Measurements from ENCODE around the gene CD300C.

CD300C gene

DNA sequence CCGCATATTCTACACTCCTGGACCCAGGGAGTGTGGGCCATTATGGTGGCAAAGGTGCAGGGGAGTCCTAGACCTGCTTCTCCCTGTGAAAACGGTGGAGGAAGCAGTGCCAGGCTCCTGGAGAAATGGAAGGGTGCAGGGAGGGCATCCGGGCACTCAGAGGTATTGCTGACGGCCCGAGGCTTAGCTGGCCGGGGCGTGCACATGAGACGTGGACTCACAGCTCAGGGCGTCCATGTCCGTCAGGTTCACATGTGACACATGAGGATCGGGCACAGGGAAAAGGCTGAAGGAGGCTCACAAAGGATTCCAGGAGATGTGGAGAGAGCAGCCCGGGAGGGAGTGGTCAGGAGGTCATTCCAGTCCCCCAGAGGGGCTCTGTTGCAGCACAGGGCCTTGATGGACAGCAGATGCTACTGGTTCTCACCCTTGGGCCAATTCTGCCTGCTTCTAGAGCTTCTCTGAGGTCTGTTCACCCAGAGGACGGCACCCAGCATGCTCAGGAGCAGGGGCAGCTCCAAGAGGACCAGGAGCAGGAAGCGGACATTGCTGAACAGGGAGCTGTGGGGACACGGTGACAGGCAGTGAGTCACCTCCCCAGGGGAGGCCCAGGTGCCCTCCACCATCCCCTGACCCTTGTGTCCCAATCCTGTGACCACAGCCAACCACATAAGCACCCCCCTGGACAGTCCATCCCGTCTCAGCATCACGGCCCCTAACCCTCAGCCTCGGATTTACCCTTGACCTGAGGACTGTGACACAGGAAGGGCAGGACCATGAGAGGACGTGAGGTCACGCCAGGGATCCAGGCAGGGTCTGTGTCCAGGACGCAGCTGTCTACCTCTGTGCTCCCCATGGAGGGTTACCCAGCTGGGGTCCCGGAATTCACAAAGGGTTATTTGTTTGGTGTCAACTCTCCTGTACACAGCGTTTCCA, 4.5 kb downstream of the CD300C start:
- CTCF ChIA-PET: interaction anchor here (1.2 to 1.5 kb wide), 2 partner anchors 9 to 25 kb away, joined by 3 to 4 read pairs; no protein-coding TSS in a partner anchor
- H3K4me3 ChIP-seq (ENCODE audit: low read depth, low read length): no peak overlapping the region
- H3K36me3 ChIP-seq (ENCODE audit: control insufficient read depth in 2 of 2, insufficient read depth in 1 of 2, low read length in 2 of 2): no peaks in the 10 kb centered on the region
- H3K27ac ChIP-seq (ENCODE audit: extremely low read depth, low read depth, low read length): no peak overlapping the region
- TF ChIP-seq HOXD13 (CRISPR knock-in tag; IDR thresholded peaks at IDR 0.05; ENCODE audit: borderline replicate concordance) (no peak), ZNF184 (tag by site-specific recombination; IDR thresholded peaks at IDR 0.05) (no peak)
- H3K9me3 ChIP-seq (ENCODE audit: control insufficient read depth, insufficient read depth, low read depth, low read length): no peaks in the 10 kb centered on the region
- POLR2A ChIA-PET: no interaction called here
- no peaks in the 10 kb centered on the region for H3K4me1 ChIP-seq (ENCODE audit: control insufficient read depth, insufficient read depth, low read length)

DNA sequence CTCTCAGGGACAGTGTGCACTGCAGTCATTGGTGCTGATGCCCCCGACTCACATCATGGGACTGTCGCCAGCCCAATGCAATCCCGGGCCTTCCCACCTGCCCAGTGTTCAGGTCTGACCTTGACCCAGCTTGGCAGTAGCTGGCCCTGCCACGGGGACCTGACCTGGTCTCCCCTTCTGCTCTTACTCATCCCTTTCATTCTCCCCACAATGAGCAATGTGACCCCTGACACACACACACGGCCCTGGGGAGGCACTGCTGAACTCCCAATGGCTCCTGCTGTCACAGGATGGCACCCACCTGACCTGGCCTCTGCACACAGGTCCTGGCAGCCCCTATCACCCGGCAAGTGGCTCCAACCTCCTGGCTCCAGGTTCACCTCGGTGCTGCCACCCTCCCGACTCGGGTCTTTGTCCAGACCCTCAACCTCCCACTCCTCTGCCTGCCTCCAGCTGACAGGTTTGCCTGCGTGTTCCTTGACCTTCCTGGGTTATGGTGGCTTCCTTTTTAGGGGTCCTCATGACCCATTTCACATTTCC, 6.6 kb downstream of the CD300C start:
- no peak overlapping the region for H3K27ac ChIP-seq (ENCODE audit: extremely low read depth, low read depth, low read length)
- CTCF ChIA-PET: interaction anchor here (1.2 kb wide), 1 partner anchor 12 kb away, joined by 3 read pairs; no protein-coding TSS in a partner anchor
- no peaks in the 10 kb centered on the region for H3K4me1 ChIP-seq (ENCODE audit: control insufficient read depth, insufficient read depth, low read length)
- TF ChIP-seq ZNF792 (tag by site-specific recombination; IDR thresholded peaks at IDR 0.05) (no peak), ZNF529 (tag by site-specific recombination; IDR thresholded peaks at IDR 0.05; ENCODE audit: insufficient replicate concordance) (no peak), ZFP37 (tag by site-specific recombination; IDR thresholded peaks at IDR 0.05) (no peak), ZNF114 (tag by site-specific recombination; IDR thresholded peaks at IDR 0.05) (no peak), ZNF530 (tag by site-specific recombination; IDR thresholded peaks at IDR 0.05; ENCODE audit: low read depth) (no peak), ZNF670 (tag by site-specific recombination; IDR thresholded peaks at IDR 0.05; ENCODE audit: low read depth) (no peak), ZNF24 (tag by site-specific recombination; IDR thresholded peaks at IDR 0.05) (no peak), ZNF837 (tag by site-specific recombination; IDR thresholded peaks at IDR 0.05) (no peak), ZNF660 (tag by site-specific recombination; IDR thresholded peaks at IDR 0.05) (no peak), SP2 (tag by site-specific recombination; IDR thresholded peaks at IDR 0.05) (no peak)
- TF ChIP-seq, protein P1, sequence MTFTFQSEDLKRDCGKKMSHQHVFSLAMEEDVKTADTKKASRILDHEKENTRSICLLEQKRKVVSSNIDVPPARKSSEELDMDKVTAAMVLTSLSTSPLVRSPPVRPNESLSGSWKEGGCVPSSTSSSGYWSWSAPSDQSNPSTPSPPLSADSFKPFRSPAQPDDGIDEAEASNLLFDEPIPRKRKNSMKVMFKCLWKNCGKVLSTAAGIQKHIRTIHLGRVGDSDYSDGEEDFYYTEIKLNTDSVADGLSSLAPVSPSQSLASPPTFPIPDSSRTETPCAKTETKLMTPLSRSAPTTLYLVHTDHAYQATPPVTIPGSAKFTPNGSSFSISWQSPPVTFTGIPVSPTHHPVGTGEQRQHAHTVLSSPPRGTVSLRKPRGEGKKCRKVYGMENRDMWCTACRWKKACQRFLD (tag by site-specific recombination; IDR thresholded peaks at IDR 0.05): no peak
- TF ChIP-seq, protein P2, sequence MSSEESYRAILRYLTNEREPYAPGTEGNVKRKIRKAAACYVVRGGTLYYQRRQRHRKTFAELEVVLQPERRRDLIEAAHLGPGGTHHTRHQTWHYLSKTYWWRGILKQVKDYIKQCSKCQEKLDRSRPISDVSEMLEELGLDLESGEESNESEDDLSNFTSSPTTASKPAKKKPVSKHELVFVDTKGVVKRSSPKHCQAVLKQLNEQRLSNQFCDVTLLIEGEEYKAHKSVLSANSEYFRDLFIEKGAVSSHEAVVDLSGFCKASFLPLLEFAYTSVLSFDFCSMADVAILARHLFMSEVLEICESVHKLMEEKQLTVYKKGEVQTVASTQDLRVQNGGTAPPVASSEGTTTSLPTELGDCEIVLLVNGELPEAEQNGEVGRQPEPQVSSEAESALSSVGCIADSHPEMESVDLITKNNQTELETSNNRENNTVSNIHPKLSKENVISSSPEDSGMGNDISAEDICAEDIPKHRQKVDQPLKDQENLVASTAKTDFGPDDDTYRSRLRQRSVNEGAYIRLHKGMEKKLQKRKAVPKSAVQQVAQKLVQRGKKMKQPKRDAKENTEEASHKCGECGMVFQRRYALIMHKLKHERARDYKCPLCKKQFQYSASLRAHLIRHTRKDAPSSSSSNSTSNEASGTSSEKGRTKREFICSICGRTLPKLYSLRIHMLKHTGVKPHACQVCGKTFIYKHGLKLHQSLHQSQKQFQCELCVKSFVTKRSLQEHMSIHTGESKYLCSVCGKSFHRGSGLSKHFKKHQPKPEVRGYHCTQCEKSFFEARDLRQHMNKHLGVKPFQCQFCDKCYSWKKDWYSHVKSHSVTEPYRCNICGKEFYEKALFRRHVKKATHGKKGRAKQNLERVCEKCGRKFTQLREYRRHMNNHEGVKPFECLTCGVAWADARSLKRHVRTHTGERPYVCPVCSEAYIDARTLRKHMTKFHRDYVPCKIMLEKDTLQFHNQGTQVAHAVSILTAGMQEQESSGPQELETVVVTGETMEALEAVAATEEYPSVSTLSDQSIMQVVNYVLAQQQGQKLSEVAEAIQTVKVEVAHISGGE (tag by site-specific recombination; conservative IDR thresholded peaks at IDR 0.05; ENCODE audit: low read depth): no peak
- TF ChIP-seq, protein P3, sequence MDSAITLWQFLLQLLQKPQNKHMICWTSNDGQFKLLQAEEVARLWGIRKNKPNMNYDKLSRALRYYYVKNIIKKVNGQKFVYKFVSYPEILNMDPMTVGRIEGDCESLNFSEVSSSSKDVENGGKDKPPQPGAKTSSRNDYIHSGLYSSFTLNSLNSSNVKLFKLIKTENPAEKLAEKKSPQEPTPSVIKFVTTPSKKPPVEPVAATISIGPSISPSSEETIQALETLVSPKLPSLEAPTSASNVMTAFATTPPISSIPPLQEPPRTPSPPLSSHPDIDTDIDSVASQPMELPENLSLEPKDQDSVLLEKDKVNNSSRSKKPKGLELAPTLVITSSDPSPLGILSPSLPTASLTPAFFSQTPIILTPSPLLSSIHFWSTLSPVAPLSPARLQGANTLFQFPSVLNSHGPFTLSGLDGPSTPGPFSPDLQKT (IDR thresholded peaks at IDR 0.05; ENCODE audit: borderline replicate concordance, low read depth, low read length): no peak
- H3K4me3 ChIP-seq (ENCODE audit: low read depth, low read length): no peak overlapping the region
- H3K9me3 ChIP-seq (ENCODE audit: control insufficient read depth, insufficient read depth, low read depth, low read length): no peaks in the 10 kb centered on the region
- no peaks in the 10 kb centered on the region for H3K36me3 ChIP-seq (ENCODE audit: control insufficient read depth in 2 of 2, insufficient read depth in 1 of 2, low read length in 2 of 2)
- POLR2A ChIA-PET: no interaction called here
